ENCODE measurements around the gene ZNF598. TPM values are rescaled to one million over a fixed set of nuclear protein-coding genes. Genes with fewer than 3 reads are reported as not detected.
"Not testable (repeated sequence)": the region's sequence is repeated elsewhere in the genome, so short reads cannot be mapped to it uniquely, and the experiment has no call there.

ZNF598 gene
- total RNA-seq, 1 donor from 2014 or later, result 50.3 TPM

DNA sequence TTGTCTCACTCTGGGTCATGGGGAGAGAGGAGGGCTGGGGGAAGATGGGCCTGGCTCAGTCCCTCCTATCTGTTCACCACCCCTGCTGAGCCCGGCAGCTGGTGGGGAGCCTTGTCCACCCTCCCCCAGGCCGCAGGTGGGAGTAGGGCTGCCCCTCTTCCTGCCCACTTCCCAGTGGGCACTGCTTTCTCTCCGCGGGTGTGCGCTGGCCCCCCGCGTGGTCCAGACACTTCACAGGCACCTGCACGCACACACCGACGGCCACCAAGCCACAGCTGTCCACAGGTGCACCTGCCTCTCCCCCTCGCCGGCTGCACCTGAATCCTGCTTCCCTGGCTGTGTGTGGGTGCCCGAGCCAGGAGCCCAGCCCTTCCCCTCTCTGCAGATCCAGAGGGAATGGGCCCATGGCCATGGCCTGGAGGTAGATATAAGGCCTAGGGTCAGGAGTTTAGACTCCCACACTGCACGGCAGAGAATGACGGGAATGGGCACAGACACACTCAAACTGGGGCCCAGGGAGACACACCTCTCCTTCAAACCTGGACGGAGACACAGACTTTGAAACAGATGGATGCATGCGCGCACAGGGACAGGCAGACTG is 19.1 kb upstream of the ZNF598 start:
- DNase-seq (ENCODE audit: low read depth), result no peak

DNA sequence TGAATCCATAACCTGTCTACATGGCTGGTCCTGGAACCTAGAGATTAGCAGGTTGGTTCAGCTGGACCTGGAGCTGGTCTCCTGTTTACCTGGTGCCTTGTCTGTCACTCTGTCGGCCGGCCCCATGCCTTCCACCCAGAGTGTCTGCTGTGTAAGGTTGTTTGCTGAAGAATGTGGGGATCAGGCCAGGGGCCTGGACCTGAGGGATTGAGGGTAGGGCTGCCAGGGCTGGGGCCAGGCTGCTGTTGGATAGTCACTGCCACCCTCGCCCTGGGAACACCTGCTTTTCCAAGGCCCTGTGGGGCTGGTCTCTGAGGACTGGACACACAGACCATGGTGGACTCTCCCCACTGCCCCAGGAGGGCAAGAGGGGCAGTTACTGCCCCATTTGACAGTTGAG is 18.5 kb upstream of the ZNF598 start:
- DNase-seq (ENCODE audit: low read depth), result no peak

DNA sequence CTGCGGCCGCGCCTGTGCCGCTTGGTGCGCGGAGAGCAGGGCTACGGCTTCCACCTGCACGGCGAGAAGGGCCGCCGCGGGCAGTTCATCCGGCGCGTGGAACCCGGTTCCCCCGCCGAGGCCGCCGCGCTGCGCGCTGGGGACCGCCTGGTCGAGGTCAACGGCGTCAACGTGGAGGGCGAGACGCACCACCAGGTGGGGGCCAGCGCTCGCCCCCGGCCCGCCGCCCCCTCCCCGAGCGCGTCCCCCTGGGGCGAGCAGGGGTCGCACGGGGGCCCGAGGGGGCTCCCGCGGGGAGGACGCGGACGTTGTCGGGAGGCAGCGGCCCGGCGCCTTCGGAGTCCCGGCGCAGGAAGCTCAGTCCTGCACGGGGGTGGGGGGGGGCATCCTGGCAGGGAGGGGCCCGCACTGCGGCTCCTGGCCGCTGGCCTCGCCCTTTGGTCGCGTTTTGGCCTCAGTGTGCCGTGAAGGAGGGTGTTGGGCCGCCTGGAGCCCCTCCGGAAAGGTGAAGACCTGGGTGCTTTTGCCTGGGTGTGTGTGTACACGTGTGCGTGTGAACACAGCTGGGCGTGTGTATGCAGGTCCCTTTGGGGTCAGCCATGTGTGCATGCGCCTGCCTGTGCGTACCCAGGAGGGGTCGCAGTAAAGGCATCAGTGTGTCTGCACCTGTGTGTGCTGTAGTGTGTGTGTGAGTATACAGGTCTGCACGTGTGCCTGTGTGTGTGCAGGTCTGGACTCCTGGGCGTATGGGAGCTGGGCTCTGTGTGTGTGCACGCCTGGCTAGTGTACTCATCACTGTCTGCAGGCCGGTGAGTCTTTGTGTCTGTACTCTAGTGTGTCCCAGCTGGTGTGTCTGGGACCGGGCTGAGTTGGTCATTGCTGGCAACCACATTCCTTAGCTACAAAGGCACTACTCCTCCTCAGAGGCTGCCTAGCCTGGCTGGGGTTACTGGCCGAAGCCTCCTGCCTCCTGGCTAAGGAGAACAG is 17.7 kb upstream of the ZNF598 start:
- DNase-seq (ENCODE audit: low read depth), result no peak

- no peak for DNase-seq (ENCODE audit: low read depth)
Observed at GRCh38 chr16:2026461-2027023, 16.9 kb upstream of the ZNF598 start, which contains the start of gene NHERF2. NHERF2 (plus strand) TSS chr16:2026902; CDS start chr16:2027006, 104 bp downstream.

GRCh38 chr16:2025878-2026460 is 16.3 kb upstream of the ZNF598 start:
- DNase-seq (ENCODE audit: low read depth), result no peak

- DNase-seq (ENCODE audit: low read depth), result no peak
Observed at GRCh38 chr16:2025251-2025650, 15.6 kb upstream of the ZNF598 start.

GRCh38 chr16:2024032-2024420 is 14.4 kb upstream of the ZNF598 start:
- DNase-seq (ENCODE audit: low read depth), result no peak

DNA sequence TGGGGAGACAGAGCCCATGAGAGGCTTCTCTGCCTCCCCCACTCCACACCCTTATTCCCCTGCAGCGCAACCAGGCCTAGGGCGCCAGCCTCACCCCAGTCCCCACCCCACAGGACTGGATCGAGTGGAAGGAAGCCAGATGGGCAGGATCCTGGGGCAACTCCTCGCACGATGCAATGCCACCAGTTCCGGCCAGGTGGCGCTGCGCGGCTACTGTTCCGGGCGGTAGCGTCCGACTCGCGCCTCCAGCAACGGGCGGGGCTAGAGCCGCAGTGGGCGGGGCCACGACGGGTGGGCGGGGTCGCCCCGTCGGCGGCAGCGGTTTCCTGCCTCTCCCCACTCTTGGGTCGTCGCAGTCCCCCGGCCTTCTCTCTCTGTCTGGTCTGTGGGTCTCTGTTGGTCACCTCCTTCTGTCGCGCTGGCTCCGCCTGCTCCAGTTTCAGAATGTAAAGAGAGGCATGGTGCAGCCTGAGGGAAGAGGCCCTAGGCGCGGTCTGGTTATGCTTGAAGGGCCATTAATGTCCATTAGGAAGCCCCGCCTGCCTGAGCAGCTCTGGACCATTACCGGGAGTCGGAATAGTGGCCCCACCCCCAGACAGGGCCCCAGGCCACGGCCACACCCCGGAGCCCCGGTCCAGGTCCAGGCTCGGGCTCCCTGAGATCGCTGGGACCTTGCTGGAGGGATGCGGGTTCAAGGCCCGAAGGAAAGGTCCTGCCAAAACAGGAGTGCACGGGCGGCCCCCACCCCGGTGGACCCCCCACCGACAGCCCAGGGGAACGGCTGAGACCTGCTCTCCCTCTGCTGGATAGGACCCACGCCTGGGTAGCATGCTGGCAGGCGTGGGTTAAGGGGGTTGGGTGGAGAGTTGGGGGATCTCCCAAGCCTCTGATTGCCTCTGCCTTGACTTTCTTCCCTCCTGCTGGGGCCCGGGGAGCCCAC is 13.7 kb upstream of the ZNF598 start:
- peak; percentile 88 for DNase-seq (ENCODE audit: low read depth)

DNA sequence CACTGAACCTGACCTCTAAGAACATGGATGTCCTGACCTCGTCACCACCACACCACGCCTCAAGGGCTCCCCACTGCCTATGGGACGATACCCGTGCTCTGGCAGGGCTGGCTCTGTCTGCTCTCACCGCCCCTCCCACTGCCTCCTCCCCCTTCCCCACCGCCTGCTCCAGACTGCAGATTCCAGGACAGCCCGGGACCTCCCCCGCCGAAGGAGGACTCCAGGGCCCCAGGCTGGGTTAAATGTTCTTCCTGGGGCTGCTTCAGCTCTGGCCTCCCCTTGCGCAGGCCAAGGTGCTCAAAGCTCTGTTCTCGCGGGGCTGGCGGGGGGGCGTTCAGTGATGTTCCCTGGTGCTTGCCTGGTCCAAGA is 13.1 kb upstream of the ZNF598 start:
- DNase-seq (ENCODE audit: low read depth), result no peak

- no peak for DNase-seq (ENCODE audit: low read depth)
Observed at GRCh38 chr16:2019921-2020831, 10.6 kb upstream of the ZNF598 start.

GRCh38 chr16:2019518-2019920 is 9.9 kb upstream of the ZNF598 start, which contains the start of gene NPW:
NPW (plus strand) TSS chr16:2019785.
- no peak for DNase-seq (ENCODE audit: low read depth)

- DNase-seq (ENCODE audit: low read depth), result no peak
Observed at GRCh38 chr16:2016407-2016922, 6.8 kb upstream of the ZNF598 start.

DNA sequence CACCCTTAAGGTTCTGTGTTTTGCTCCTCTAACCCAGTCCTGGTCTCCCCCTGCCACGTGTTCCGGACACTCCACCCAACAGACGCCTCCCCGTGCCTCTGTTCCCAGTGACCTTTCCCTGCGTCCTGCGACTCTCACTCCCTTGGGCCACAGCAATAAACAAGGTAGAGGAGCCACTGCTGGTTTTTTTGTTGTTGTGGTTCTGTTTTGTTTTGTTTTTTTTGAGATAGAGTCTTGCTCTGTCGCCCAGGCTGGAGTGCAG is 6.3 kb upstream of the ZNF598 start:
- DNase-seq (ENCODE audit: low read depth), result no peak

- DNase-seq (ENCODE audit: low read depth), result no peak
Observed at GRCh38 chr16:2015117-2015946, 5.7 kb upstream of the ZNF598 start.

GRCh38 chr16:2013527-2013926 is 3.9 kb upstream of the ZNF598 start:
- no peak for DNase-seq (ENCODE audit: low read depth)

DNA sequence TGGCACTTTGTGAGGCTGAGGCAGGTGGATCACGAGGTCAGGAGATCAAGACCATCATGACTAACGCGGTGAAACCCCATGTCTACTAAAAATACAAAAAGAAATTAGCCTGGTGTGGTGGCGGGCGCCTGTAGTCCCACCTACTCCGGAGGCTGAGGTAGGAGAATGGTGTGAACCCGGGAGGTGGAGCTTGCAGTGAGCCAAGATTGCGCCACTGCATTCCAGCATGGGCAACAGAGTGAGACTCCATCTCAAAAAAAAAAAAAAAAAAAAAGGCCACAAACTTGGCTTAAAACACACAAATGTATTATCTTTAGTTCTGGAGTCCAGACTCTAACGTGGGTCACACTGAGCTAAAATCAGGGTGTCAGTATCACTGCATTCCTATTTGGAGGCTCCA is 2.1 kb upstream of the ZNF598 start:
- not testable (repeated sequence) for DNase-seq (ENCODE audit: low read depth)

- DNase-seq (ENCODE audit: low read depth), result no peak
Observed at GRCh38 chr16:2009164-2009711, 383 bp downstream of the ZNF598 start.

GRCh38 chr16:2008631-2009163 is 924 bp downstream of the ZNF598 start:
- DNase-seq (ENCODE audit: low read depth), result peak; percentile 36
